Lower lobe of right lung (tissue), 2 donors: Measurements from ENCODE around the gene AGPAT3. TPM values are rescaled to one million over a fixed set of nuclear protein-coding genes. Genes with fewer than 3 reads are reported as not detected.

Experiments used
- ATAC-seq, 2 donors: fragments of 200-7000 bp; cut with Tn5 transposase; one replicate each; pipeline ENCODE4 v1.9.1; 2020 to 2022; ENCODE audit warnings: mild to moderate bottlenecking in 2 of 2, moderate library complexity in 2 of 2
- DNase-seq: peaks from one replicate; pipeline ENCODE4 v3.0.0-alpha.2; 2020
- H3K27ac ChIP-seq: fragments of 200-600 bp; one replicate; pipeline ENCODE4 v1.8.0; 2022
- H3K27me3 ChIP-seq: fragments of 200-600 bp; one replicate; pipeline ENCODE4 v1.8.0; 2022; ENCODE audit warnings: low read depth
- H3K36me3 ChIP-seq: fragments of 200-600 bp; one replicate; pipeline ENCODE4 v1.8.0; 2022; ENCODE audit warnings: mild to moderate bottlenecking
- H3K4me1 ChIP-seq: fragments of 200-600 bp; one replicate; pipeline ENCODE4 v1.8.0; 2022
- H3K4me3 ChIP-seq: fragments of 200-600 bp; one replicate; pipeline ENCODE4 v1.8.0; 2022; ENCODE audit warnings: mild to moderate bottlenecking
- H3K9me3 ChIP-seq: fragments of 200-600 bp; one replicate; pipeline ENCODE4 v1.8.0; 2022
- CTCF ChIP-seq: fragments of 200-600 bp; IDR thresholded peaks from one replicate; pipeline ENCODE4 v1.8.0; 2022; ENCODE audit warnings: antibody characterized with exemption, mild to moderate bottlenecking
- intact Hi-C: fragments of 100-400 bp; cut with DNase I; formaldehyde crosslinking; loops from one replicate; pipeline ENCODE4 v1.11.0; 2022
- total RNA-seq: library from RNA; stranded (reverse); fragmentation: NEBNext Ultra II Directional; extraction: Animal tissue kit (Norgen Biotek cat#: 25700); gene quantifications from one replicate; pipeline ENCODE4 v1.2.1, GENCODE V29; 2021
- donor health status: DM: no; HTN: yes; CAD: no; lungs with severe emphysema.

AGPAT3 gene
- total RNA-seq, 1 donor from 2014 or later, result 83.3 TPM

DNA sequence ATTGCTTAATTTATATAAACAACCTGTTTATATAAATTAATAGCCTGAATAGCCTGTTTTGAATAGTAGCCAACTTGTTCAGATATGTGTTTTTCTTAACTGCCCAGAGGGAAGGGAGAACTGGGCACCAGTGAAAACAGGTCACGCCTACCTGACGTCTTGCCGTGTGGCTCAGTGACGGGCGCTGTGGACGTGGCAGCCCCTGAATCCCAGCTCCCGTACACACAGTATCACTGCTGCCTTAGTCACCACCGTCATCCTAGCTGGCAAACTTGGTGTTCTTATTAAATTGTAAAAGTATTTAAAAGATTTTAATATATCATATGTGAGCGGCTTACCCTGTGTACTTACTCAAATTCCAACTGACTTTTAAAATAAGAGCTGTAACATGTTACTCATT lies 111.6 kb downstream of the AGPAT3 start:
- intact Hi-C loops, result no loop called here
- H3K27ac ChIP-seq, result no peak overlapping the region
- TF ChIP-seq CTCF, result no peak
- H3K4me1 ChIP-seq, result peaks cover 16% of the 10 kb centered on the region
- ATAC-seq (no peak), DNase-seq (no peak)
- no peaks in the 10 kb centered on the region for H3K9me3 ChIP-seq
- no peak overlapping the region for H3K4me3 ChIP-seq
- no peaks in the 10 kb centered on the region for H3K27me3 ChIP-seq
- peaks cover 65% of the 10 kb centered on the region for H3K36me3 ChIP-seq

GRCh38 chr21:43978060-43978459 lies 113.0 kb downstream of the AGPAT3 start:
- Histone ChIP-seq H3K9me3 (no peaks in the 10 kb centered on the region), H3K36me3 (peaks cover 65% of the 10 kb centered on the region), H3K4me1 (peaks cover 5% of the 10 kb centered on the region), H3K27ac (no peak overlapping the region), H3K4me3 (no peak overlapping the region), H3K27me3 (no peaks in the 10 kb centered on the region)
- no peak for DNase-seq
- ATAC-seq, result no peak
- no peak for TF ChIP-seq CTCF
- intact Hi-C loops, result no loop called here

DNA sequence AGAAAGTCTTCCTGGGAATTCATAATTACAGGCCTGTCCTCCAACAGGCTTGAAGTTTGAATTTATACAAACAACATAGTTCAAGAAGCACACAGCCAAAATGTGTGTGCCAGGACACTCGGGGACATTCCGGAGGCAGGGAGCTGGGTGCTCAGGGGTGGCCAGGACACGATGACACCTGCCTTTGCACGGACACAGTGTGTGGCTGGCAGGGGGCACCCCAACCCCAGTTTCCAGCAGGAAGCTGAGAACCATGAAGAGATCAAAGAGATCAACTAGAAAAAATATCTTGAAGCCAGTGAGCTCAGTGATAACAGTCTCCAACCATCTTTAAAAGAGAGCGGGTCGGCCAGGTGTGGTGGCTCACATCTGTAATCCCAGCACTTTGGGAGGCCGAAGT lies 114.6 kb downstream of the AGPAT3 start:
- ATAC-seq (no peak), DNase-seq (no peak)
- no peak for TF ChIP-seq CTCF
- Histone ChIP-seq H3K9me3 (no peaks in the 10 kb centered on the region), H3K27ac (no peak overlapping the region), H3K27me3 (no peaks in the 10 kb centered on the region), H3K4me1 (no peaks in the 10 kb centered on the region), H3K36me3 (peaks cover 69% of the 10 kb centered on the region), H3K4me3 (no peak overlapping the region)
- intact Hi-C loops, result no loop called here

- Histone ChIP-seq H3K9me3 (no peaks in the 10 kb centered on the region), H3K27ac (no peak overlapping the region), H3K4me3 (no peak overlapping the region), H3K36me3 (peaks cover 69% of the 10 kb centered on the region), H3K27me3 (no peaks in the 10 kb centered on the region), H3K4me1 (no peaks in the 10 kb centered on the region)
- no peak for TF ChIP-seq CTCF
- ATAC-seq (no peak), DNase-seq (no peak)
- intact Hi-C loops, result no loop called here
These were observed 116.3 kb downstream of the AGPAT3 start for GRCh38 chr21:43981151-43981870.

GRCh38 chr21:43981871-43982210 lies 116.8 kb downstream of the AGPAT3 start:
- no peak for TF ChIP-seq CTCF
- no peak overlapping the region for H3K4me3 ChIP-seq
- no peaks in the 10 kb centered on the region for H3K27me3 ChIP-seq
- peaks cover 69% of the 10 kb centered on the region for H3K36me3 ChIP-seq
- ATAC-seq, result no peak
- no peaks in the 10 kb centered on the region for H3K4me1 ChIP-seq
- H3K9me3 ChIP-seq, result no peaks in the 10 kb centered on the region
- intact Hi-C loops, result no loop called here
- no peak overlapping the region for H3K27ac ChIP-seq
- no peak for DNase-seq
